B cell (primary cell): ENCODE measurements around the gene BAG3. TPM values are rescaled to one million over a fixed set of nuclear protein-coding genes. Genes with fewer than 3 reads are reported as not detected.
A peak's percentile ranks its signal among the peaks of the same experiment; 100 is the strongest.

Experiments used
- ATAC-seq: fragments of 200-7000 bp; cut with Tn5 transposase; one replicate; pipeline ENCODE4 v1.10.0; 2021; ENCODE audit warnings: low read depth, mild to moderate bottlenecking, moderate number of reproducible peaks, moderate library complexity
- CTCF ChIA-PET: fragments of 350-600 bp; sonication (Branson Sonifier 250); formaldehyde crosslinking; loops from one replicate; lab custom pipeline; 2021; ENCODE audit warnings: antibody characterized with exemption, inconsistent platforms; lab: Charles Lee
- POLR2A ChIA-PET: fragments of 350-600 bp; sonication (Branson Sonifier 250); formaldehyde crosslinking; loops from one replicate; lab custom pipeline; 2021; ENCODE audit warnings: antibody characterized with exemption; lab: Charles Lee
- DNase-seq: peaks from one replicate; pipeline ENCODE4 v3.0.0; 2013
- H2AFZ ChIP-seq: 2 replicates; pipeline ENCODE4 v1.6.1; 2012; ENCODE audit warnings: mild to moderate bottlenecking, low read depth, low read length; ENCODE audit not compliant: insufficient read depth, poor library complexity, severe bottlenecking
- H3K27ac ChIP-seq, 2 donors: 1 replicate in 1 of 2; 2 replicates in 1 of 2; pipeline ENCODE4 v1.5.1; 2012 to 2013; ENCODE audit warnings: low read length in 2 of 2, mild to moderate bottlenecking in 2 of 2, moderate library complexity in 1 of 2
- H3K27me3 ChIP-seq, 4 experiments: fragments of 200-600 bp in 1 of 4; sonication (generic) in 1 of 4; replicated peaks in 1 of 4; 1 replicate in 2 of 4; 2 replicates in 2 of 4; pipeline versions ENCODE4 v1.6.1 to v1.7.0; 2013 to 2016; ENCODE audit warnings: low read length in 3 of 4, mild to moderate bottlenecking in 2 of 4, mixed read lengths in 1 of 4, moderate library complexity in 1 of 4; ENCODE audit not compliant: insufficient read depth in 4 of 4, control insufficient read depth in 3 of 4; ENCODE audit errors: control extremely low read depth in 1 of 4
- H3K36me3 ChIP-seq, 2 experiments: replicated peaks in 1 of 2; 1 replicate in 1 of 2; 2 replicates in 1 of 2; pipeline versions ENCODE4 v1.6.1 to v1.7.1; 2013; ENCODE audit warnings: low read length in 1 of 2; ENCODE audit not compliant: insufficient read depth in 2 of 2, control insufficient read depth in 1 of 2; ENCODE audit errors: control extremely low read depth in 1 of 2, extremely low read depth in 1 of 2
- H3K4me1 ChIP-seq, 2 donors: fragments of 200-600 bp in 1 of 2; sonication (generic) in 1 of 2; 1 replicate in 1 of 2; 2 replicates in 1 of 2; pipeline versions ENCODE4 v1.5.1 to v1.6.1; 2013 to 2017; ENCODE audit warnings: low read length in 2 of 2; ENCODE audit not compliant: control insufficient read depth in 2 of 2, insufficient read depth in 2 of 2
- H3K4me2 ChIP-seq: replicated peaks from 2 replicates; pipeline ENCODE3; 2012; ENCODE audit warnings: mild to moderate bottlenecking, low read depth, low read length; ENCODE audit not compliant: poor library complexity, severe bottlenecking
- H3K4me3 ChIP-seq, 5 experiments: fragments of 200-600 bp in 1 of 5; sonication (generic) in 1 of 5; 1 replicate in 3 of 5; 2 replicates in 2 of 5; pipeline versions ENCODE4 v1.5.1 to v1.7.0; 2011 to 2016; ENCODE audit warnings: low read length in 4 of 5, mild to moderate bottlenecking in 4 of 5, low read depth in 2 of 5, control low read depth in 1 of 5, moderate library complexity in 1 of 5; ENCODE audit not compliant: insufficient read depth in 1 of 5; ENCODE audit errors: control extremely low read depth in 1 of 5, extremely low read depth in 1 of 5
- H3K79me2 ChIP-seq: fragments of 200-600 bp; sonication (generic); one replicate; pipeline ENCODE4 v1.6.0; 2016; ENCODE audit warnings: low read length; ENCODE audit not compliant: control insufficient read depth, insufficient read depth
- H3K9ac ChIP-seq: fragments of 200-600 bp; sonication (generic); 2 replicates; pipeline ENCODE4 v1.6.1; 2017; ENCODE audit warnings: mild to moderate bottlenecking, low read length, moderate library complexity
- H3K9me3 ChIP-seq, 3 donors: one replicate each; pipeline versions ENCODE4 v1.6.1 to v1.7.1; 2013; ENCODE audit warnings: low read length in 2 of 3; ENCODE audit not compliant: control insufficient read depth in 2 of 3, insufficient read depth in 1 of 3; ENCODE audit errors: control extremely low read depth in 1 of 3
- H4K20me1 ChIP-seq: 2 replicates; pipeline ENCODE4 v1.6.0; 2012; ENCODE audit warnings: mild to moderate bottlenecking, low read length; ENCODE audit not compliant: insufficient read depth, control insufficient read depth, poor library complexity, severe bottlenecking
- H3K27ac Mint-ChIP-seq: one replicate; pipeline ENCODE4 v1.8.0; 2021; ENCODE audit warnings: mixed read lengths
- H3K27me3 Mint-ChIP-seq: one replicate; pipeline ENCODE4 v1.8.0; 2021; ENCODE audit warnings: mixed read lengths
- H3K4me1 Mint-ChIP-seq: one replicate; pipeline ENCODE4 v1.8.0; 2021; ENCODE audit warnings: mixed read lengths
- H3K4me3 Mint-ChIP-seq: one replicate; pipeline ENCODE4 v1.8.0; 2021; ENCODE audit warnings: mixed read lengths
- H3K9me3 Mint-ChIP-seq: one replicate; pipeline ENCODE4 v1.8.0; 2022; ENCODE audit warnings: mixed read lengths; ENCODE audit not compliant: insufficient read depth
- CTCF ChIP-seq: fragments of 200-600 bp; IDR thresholded peaks from one replicate; pipeline ENCODE4 v1.8.0; 2022; ENCODE audit warnings: antibody characterized with exemption, mild to moderate bottlenecking
- EZH2 ChIP-seq: IDR thresholded peaks from 2 replicates; pipeline ENCODE4 v1.6.1; 2012; ENCODE audit warnings: borderline replicate concordance, low read depth, mild to moderate bottlenecking, moderate library complexity, low read length; ENCODE audit not compliant: insufficient read depth, poor library complexity, severe bottlenecking
- WGBS: methylation state at CpG from one replicate; pipeline ENCODE4 v1.1.5; 2013; ENCODE audit warnings: missing lambda C conversion rate; ENCODE audit not compliant: insufficient coverage; 5-methylcytosine and 5-hydroxymethylcytosine counted together
- intact Hi-C: fragments of 100-400 bp; cut with micrococcal nuclease; formaldehyde crosslinking; loops from one replicate; pipeline ENCODE4 v1.10.0; 2022
- polyA plus RNA-seq: library from polyadenylated mRNA; depleted of rRNA; stranded (reverse); fragments of >200 nt; gene quantifications from 2 replicates; pipeline ENCODE4 v1.2.3, GENCODE V29; 2012
- total RNA-seq, 2 donors: library from RNA; stranded (reverse); fragments of 120-200 nt in 1 of 2; gene quantifications; 1 replicate in 1 of 2; 2 replicates in 1 of 2; pipeline versions ENCODE4 v1.2.3 to v1.2.4, GENCODE V29; 2013 to 2022

BAG3 gene
- total and polyA plus RNA-seq, 2 donors (not counting 1 experiment from before 2014, with no cell fraction given) = 3.9 to 7.4 TPM

GRCh38 chr10:119652361-119652730 lies 1.2 kb downstream of the BAG3 start:
- CTCF ChIA-PET = interaction anchor here (1.0 to 1.7 kb wide), 3 partner anchors 35 to 73 kb away, joined by 3 read pairs; partner anchors contain the start of gene INPP5F
- H3K9me3 Mint-ChIP-seq = no peaks in the 10 kb centered on the region
- TF ChIP-seq CTCF (no peak), EZH2 (no peak)
- Histone ChIP-seq H3K4me2 (peak overlapping the region; percentile 97), H2AFZ (peak overlapping the region; percentile 99), H3K9ac (peak overlapping the region; percentile 95), H4K20me1 (no peaks in the 10 kb centered on the region), H3K27me3 (peaks cover 0 to 3% (median 0%) of the 10 kb centered on the region in 4 experiments), H3K79me2 (no peaks in the 10 kb centered on the region), H3K9me3 (no peaks in the 10 kb centered on the region), H3K4me3 (peak overlapping the region in 3 of 5 experiments; percentile 86 to 96 (median 93)), H3K36me3 (no peaks in the 10 kb centered on the region), H3K27ac (no peak overlapping the region), H3K4me1 (peaks cover 3 to 12% of the 10 kb centered on the region in 2 donors)
- peaks cover 17% of the 10 kb centered on the region for H3K4me1 Mint-ChIP-seq
- DNase-seq (peak; percentile 45), ATAC-seq (no peak)
- peak overlapping the region; percentile 79 for H3K27ac Mint-ChIP-seq
- WGBS = no CpG with 5 or more reads among the region's 3 CpGs
- POLR2A ChIA-PET = no interaction called here
- intact Hi-C loops = loop anchor here (1.0 to 5.0 kb wide), 4 partner anchors 35 to 550 kb away; partner anchors contain the start of genes DENND10 and PRDX3
- H3K27me3 Mint-ChIP-seq = no peaks in the 10 kb centered on the region
- H3K4me3 Mint-ChIP-seq = peak overlapping the region; percentile 88

- H4K20me1 ChIP-seq = no peaks in the 10 kb centered on the region
- Mint-ChIP-seq H3K9me3 (no peaks in the 10 kb centered on the region), H3K27me3 (no peaks in the 10 kb centered on the region), H3K27ac (no peak overlapping the region), H3K4me1 (peaks cover 17% of the 10 kb centered on the region), H3K4me3 (peak overlapping the region; percentile 29)
- H3K4me3 ChIP-seq = no peak overlapping the region
- H3K27me3 ChIP-seq = peaks cover 0 to 3% (median 0%) of the 10 kb centered on the region in 4 experiments
- peaks cover 3 to 12% of the 10 kb centered on the region in 2 donors for H3K4me1 ChIP-seq
- ATAC-seq (no peak), DNase-seq (no peak)
- H3K9ac ChIP-seq = no peak overlapping the region
- TF ChIP-seq CTCF (no peak), EZH2 (no peak)
- H3K79me2 ChIP-seq = no peaks in the 10 kb centered on the region
- no peaks in the 10 kb centered on the region for H3K36me3 ChIP-seq
- H3K27ac ChIP-seq = no peak overlapping the region
- intact Hi-C loops = loop anchor here (5.0 kb wide), 3 partner anchors 34 to 551 kb away; partner anchors contain the start of genes DENND10 and PRDX3
- no peak overlapping the region for H3K4me2 ChIP-seq
- ChIA-PET POLR2A (no interaction called here), CTCF (interaction anchor here (0.6 to 1.0 kb wide), 4 partner anchors 34 to 337 kb away, joined by 3 read pairs; no protein-coding TSS in a partner anchor)
- no peaks in the 10 kb centered on the region for H3K9me3 ChIP-seq
- H2AFZ ChIP-seq = no peak overlapping the region
- WGBS = no CpG with 5 or more reads among the region's 1 CpG
Measured at GRCh38 chr10:119653209-119653608, 2.0 kb downstream of the BAG3 start.
